CD14-positive monocyte (primary cell): ENCODE data around the gene NFKBIE. TPM values are rescaled to one million over a fixed set of nuclear protein-coding genes. Genes with fewer than 3 reads are reported as not detected.

Source experiments
- DNase-seq, 3 donors: peaks; one replicate each; pipeline ENCODE4 v3.0.0-alpha.2; 2011 to 2022
- H2AFZ ChIP-seq: 2 replicates; pipeline ENCODE4 v1.6.0; 2012; ENCODE audit warnings: mild to moderate bottlenecking, low read depth, low read length, inconsistent platforms; ENCODE audit not compliant: insufficient read depth, poor library complexity, severe bottlenecking
- H3K27ac ChIP-seq, 2 donors: 1 replicate in 1 of 2; 2 replicates in 1 of 2; pipeline ENCODE4 v1.5.1; 2012 to 2013; ENCODE audit warnings: low read length in 2 of 2, control low read depth in 1 of 2, inconsistent platforms in 1 of 2, low read depth in 1 of 2, mild to moderate bottlenecking in 1 of 2
- H3K27me3 ChIP-seq, 2 donors: one replicate each; pipeline versions ENCODE4 v1.6.0 to v1.6.1; 2011 to 2013; ENCODE audit warnings: low read length in 2 of 2; ENCODE audit not compliant: control insufficient read depth in 2 of 2, insufficient read depth in 2 of 2
- H3K36me3 ChIP-seq, 2 donors: replicated peaks in 1 of 2; 1 replicate in 1 of 2; 2 replicates in 1 of 2; pipeline versions ENCODE4 v1.5.1 to v1.6.1; 2012 to 2013; ENCODE audit warnings: low read length in 2 of 2, control low read depth in 1 of 2, inconsistent platforms in 1 of 2, mild to moderate bottlenecking in 1 of 2; ENCODE audit not compliant: insufficient read depth in 2 of 2, control insufficient read depth in 1 of 2
- H3K4me1 ChIP-seq, 2 donors: 1 replicate in 1 of 2; 2 replicates in 1 of 2; pipeline versions ENCODE4 v1.5.1 to v1.6.1; 2012 to 2013; ENCODE audit warnings: low read length in 2 of 2, control low read depth in 1 of 2, inconsistent platforms in 1 of 2, mild to moderate bottlenecking in 1 of 2, moderate library complexity in 1 of 2; ENCODE audit not compliant: insufficient read depth in 2 of 2, control insufficient read depth in 1 of 2
- H3K4me2 ChIP-seq: replicated peaks from 2 replicates; pipeline ENCODE3; 2012; ENCODE audit warnings: low read length, moderate library complexity, mild to moderate bottlenecking; ENCODE audit not compliant: poor library complexity, severe bottlenecking; ENCODE audit errors: extremely low read depth
- H3K4me3 ChIP-seq, 3 experiments: fragments of 200-600 bp in 1 of 3; sonication (generic) in 1 of 3; replicated peaks in 1 of 3; 1 replicate in 2 of 3; 2 replicates in 1 of 3; pipeline ENCODE4 v1.5.1; 2011 to 2013; ENCODE audit warnings: low read length in 3 of 3, mild to moderate bottlenecking in 3 of 3, control low read depth in 2 of 3, low read depth in 2 of 3, inconsistent platforms in 1 of 3, moderate library complexity in 1 of 3
- H3K79me2 ChIP-seq: 2 replicates; pipeline ENCODE4 v1.6.0; 2012; ENCODE audit warnings: mild to moderate bottlenecking, control low read depth, inconsistent platforms, low read length, moderate library complexity; ENCODE audit not compliant: insufficient read depth
- H3K9ac ChIP-seq: 2 replicates; pipeline ENCODE4 v1.6.0; 2017; ENCODE audit warnings: low read length, mild to moderate bottlenecking; ENCODE audit not compliant: insufficient read depth, poor library complexity, severe bottlenecking
- H3K9me3 ChIP-seq, 2 donors: replicated peaks in 1 of 2; 1 replicate in 1 of 2; 2 replicates in 1 of 2; pipeline versions ENCODE4 v1.5.1 to v1.6.1; 2012 to 2013; ENCODE audit warnings: low read length in 2 of 2, control low read depth in 1 of 2; ENCODE audit not compliant: control insufficient read depth in 1 of 2, insufficient read depth in 1 of 2
- H4K20me1 ChIP-seq: 2 replicates; pipeline ENCODE4 v1.6.0; 2012; ENCODE audit warnings: mild to moderate bottlenecking, low read length, control low read depth, moderate library complexity; ENCODE audit not compliant: insufficient read depth
- H3K27ac Mint-ChIP-seq, 7 donors: one replicate each; pipeline ENCODE4 v1.8.0; 2020; ENCODE audit warnings: mild to moderate bottlenecking in 7 of 7, mixed read lengths in 7 of 7, moderate library complexity in 6 of 7, inconsistent platforms in 2 of 7
- H3K27me3 Mint-ChIP-seq, 3 donors: one replicate each; pipeline ENCODE4 v1.8.0; 2021 to 2022; ENCODE audit warnings: low read depth in 3 of 3, mild to moderate bottlenecking in 3 of 3, mixed read lengths in 3 of 3, moderate library complexity in 3 of 3, inconsistent platforms in 1 of 3
- H3K36me3 Mint-ChIP-seq, 2 donors: one replicate each; pipeline ENCODE4 v1.8.0; 2020; ENCODE audit warnings: mixed read lengths in 2 of 2, inconsistent platforms in 1 of 2, mild to moderate bottlenecking in 1 of 2
- H3K4me1 Mint-ChIP-seq: one replicate; pipeline ENCODE4 v1.8.0; 2020; ENCODE audit warnings: mild to moderate bottlenecking, mixed read lengths
- H3K4me3 Mint-ChIP-seq, 2 donors: one replicate each; pipeline ENCODE4 v1.8.0; 2020; ENCODE audit warnings: mild to moderate bottlenecking in 2 of 2, mixed read lengths in 2 of 2, moderate library complexity in 1 of 2
- H3K9me3 Mint-ChIP-seq, 7 donors: one replicate each; pipeline ENCODE4 v1.8.0; 2020 to 2022; ENCODE audit warnings: mixed read lengths in 7 of 7, mild to moderate bottlenecking in 6 of 7, moderate library complexity in 6 of 7, inconsistent platforms in 2 of 7
- CTCF ChIP-seq: fragments of 200-600 bp; IDR thresholded peaks from one replicate; pipeline ENCODE4 v1.8.0; 2022; ENCODE audit warnings: antibody characterized with exemption, mild to moderate bottlenecking
- WGBS: methylation state at CpG from one replicate; pipeline ENCODE4 v1.1.5; 2013; ENCODE audit warnings: missing lambda C conversion rate; ENCODE audit not compliant: insufficient coverage; 5-methylcytosine and 5-hydroxymethylcytosine counted together
- intact Hi-C, 2 donors: fragments of 100-400 bp; cut with micrococcal nuclease; formaldehyde crosslinking; loops; one replicate each; pipeline versions ENCODE4 v1.15.0 to v1.15.1; 2023
- polyA plus RNA-seq, 3 donors: library from polyadenylated mRNA; depleted of rRNA in 1 of 3; unstranded in 2 of 3; stranded (reverse) in 1 of 3; fragments of 300-500 nt in 2 of 3; fragments of >200 nt in 1 of 3; fragmentation: Illumina TruSeq in 2 of 3; gene quantifications; 1 replicate in 2 of 3; 2 replicates in 1 of 3; pipeline ENCODE4 v1.2.3, GENCODE V29; 2012 to 2021

Gene NFKBIE
- polyA plus RNA-seq, 3 donors, result 19.9 to 108 (median 23.2) TPM

GRCh38 chr6:44253307-44254101 lies 11.8 kb downstream of the NFKBIE start:
- intact Hi-C loops, result loop anchor here in 1 of 2 donors (1.0 kb wide), 1 partner anchor 81 kb away; no protein-coding TSS in a partner anchor
- Histone ChIP-seq H3K27me3 (no peaks in the 10 kb centered on the region), H3K4me1 (peaks cover 20 to 40% of the 10 kb centered on the region in 2 donors), H3K4me2 (no peak overlapping the region), H3K27ac (no peak overlapping the region), H4K20me1 (peaks cover 94% of the 10 kb centered on the region), H3K9ac (no peak overlapping the region), H3K9me3 (no peaks in the 10 kb centered on the region), H3K79me2 (peaks cover 26% of the 10 kb centered on the region), H3K36me3 (peaks cover 63 to 83% of the 10 kb centered on the region in 2 donors), H3K4me3 (no peak overlapping the region), H2AFZ (no peak overlapping the region)
- Mint-ChIP-seq H3K9me3 (no peaks in the 10 kb centered on the region), H3K27ac (peak overlapping the region in 3 of 7 donors; percentile 37 to 68 (median 53)), H3K27me3 (peaks cover 0 to 6% (median 2%) of the 10 kb centered on the region in 3 donors), H3K4me1 (peaks cover 47% of the 10 kb centered on the region), H3K36me3 (peaks cover 74 to 77% of the 10 kb centered on the region in 2 donors), H3K4me3 (no peak overlapping the region)
- WGBS, result 62% methylated on average over 6 of the region's 10 CpGs
- DNase-seq, result peak in 2 of 3 donors; percentile 43 to 57
- peak; percentile 74 for TF ChIP-seq CTCF

GRCh38 chr6:44251576-44252524 lies 13.5 kb downstream of the NFKBIE start:
- H3K4me1 Mint-ChIP-seq, result peaks cover 41% of the 10 kb centered on the region
- H3K27me3 Mint-ChIP-seq, result peaks cover 0 to 6% (median 2%) of the 10 kb centered on the region in 3 donors
- peak overlapping the region in 2 of 7 donors; percentile 39 to 70 for H3K27ac Mint-ChIP-seq
- no peak overlapping the region for H2AFZ ChIP-seq
- 90% methylated on average over 6 of the region's 14 CpGs for WGBS
- H3K36me3 Mint-ChIP-seq, result peaks cover 72 to 73% of the 10 kb centered on the region in 2 donors
- H3K9me3 ChIP-seq, result no peaks in the 10 kb centered on the region
- no peak for DNase-seq
- intact Hi-C loops, result no loop called here
- no peak overlapping the region for H3K9ac ChIP-seq
- H3K4me1 ChIP-seq, result peaks cover 19 to 35% of the 10 kb centered on the region in 2 donors
- no peaks in the 10 kb centered on the region for H3K27me3 ChIP-seq
- H3K4me3 Mint-ChIP-seq, result no peak overlapping the region
- H3K4me3 ChIP-seq, result no peak overlapping the region
- no peak overlapping the region for H3K4me2 ChIP-seq
- H3K36me3 ChIP-seq, result peaks cover 60 to 76% of the 10 kb centered on the region in 2 donors
- H3K9me3 Mint-ChIP-seq, result peaks cover 0 to 2% (median 0%) of the 10 kb centered on the region in 7 donors
- no peak overlapping the region for H3K27ac ChIP-seq
- peaks cover 42% of the 10 kb centered on the region for H3K79me2 ChIP-seq
- H4K20me1 ChIP-seq, result peaks cover 96% of the 10 kb centered on the region
- no peak for TF ChIP-seq CTCF
